ENCODE results near the gene FMNL1. TPM values are rescaled to one million over a fixed set of nuclear protein-coding genes. Genes with fewer than 3 reads are reported as not detected.

Gene FMNL1
- total RNA-seq, 2 donors from 2014 or later: 16.6 to 18.6 TPM

DNA sequence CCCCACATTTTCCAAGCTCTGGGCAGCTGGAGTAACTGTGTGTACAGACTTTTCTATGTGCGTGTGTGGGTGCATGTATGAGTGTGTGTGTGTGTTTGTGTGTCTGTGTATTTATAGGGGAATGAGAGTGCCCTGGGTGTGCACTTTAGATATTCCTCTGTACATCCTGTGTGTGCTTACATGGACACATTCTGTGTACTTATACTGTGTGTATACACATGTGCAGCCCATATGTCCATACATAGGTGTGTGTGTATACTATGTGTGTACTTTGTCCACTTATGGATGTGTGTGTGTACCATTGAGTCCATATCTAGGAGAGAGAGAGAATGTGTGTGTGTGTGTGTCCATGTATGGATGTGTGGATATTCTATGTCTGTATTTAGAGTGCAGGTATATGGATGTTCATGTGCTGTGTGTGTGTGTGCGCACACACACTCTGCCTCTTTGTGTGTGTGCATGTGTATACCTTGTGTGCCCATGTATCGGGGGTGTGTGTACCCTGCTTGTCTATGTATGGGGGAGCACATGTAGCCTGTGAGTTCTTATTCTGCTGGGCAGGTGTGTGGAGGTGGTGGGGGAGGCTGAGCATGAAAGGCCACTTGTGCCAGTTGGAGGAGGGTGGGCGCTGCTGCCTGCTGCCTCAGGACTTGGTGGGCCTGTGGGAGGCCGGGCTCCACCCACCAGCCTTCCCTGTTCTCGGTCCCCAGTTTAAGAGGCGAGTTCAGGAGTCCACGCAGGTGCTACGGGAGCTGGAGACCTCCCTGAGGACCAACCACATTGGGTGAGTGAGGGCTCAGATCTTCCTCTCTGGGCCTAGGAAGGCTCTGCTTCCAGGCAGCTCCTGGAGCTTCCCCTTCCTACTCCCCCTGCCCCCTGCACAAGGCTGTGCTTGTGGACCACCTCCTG, 11.1 kb downstream of the FMNL1 start:
- ATAC-seq (no peak), DNase-seq (no peak)
- intact Hi-C loops (cut with DNase I): no loop called here

DNA sequence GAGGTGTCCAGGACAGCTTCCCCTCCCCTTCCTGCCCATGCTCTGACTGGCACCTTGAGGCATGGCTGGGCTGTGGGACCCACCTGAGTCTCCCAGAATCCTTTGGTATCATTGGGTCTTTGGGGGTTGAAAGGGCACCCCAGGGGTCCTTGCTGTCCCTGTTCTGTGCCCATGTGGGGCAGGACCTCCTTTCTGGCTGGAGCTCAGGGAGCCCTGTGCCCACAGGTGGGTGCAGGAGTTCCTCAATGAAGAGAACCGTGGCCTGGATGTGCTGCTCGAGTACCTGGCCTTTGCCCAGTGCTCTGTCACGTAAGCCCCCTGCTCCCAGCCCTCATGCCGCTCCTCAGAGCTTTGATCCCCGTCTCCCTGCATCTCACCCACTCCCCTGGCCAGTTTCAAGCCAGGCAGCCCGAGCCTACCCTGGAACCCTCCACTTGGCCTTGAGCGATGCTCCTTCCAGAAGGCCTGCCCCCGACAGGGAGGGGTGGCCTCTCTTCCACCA, 11.8 kb downstream of the FMNL1 start:
- ATAC-seq (no peak), DNase-seq (no peak)
- intact Hi-C loops (cut with DNase I): no loop called here

DNA sequence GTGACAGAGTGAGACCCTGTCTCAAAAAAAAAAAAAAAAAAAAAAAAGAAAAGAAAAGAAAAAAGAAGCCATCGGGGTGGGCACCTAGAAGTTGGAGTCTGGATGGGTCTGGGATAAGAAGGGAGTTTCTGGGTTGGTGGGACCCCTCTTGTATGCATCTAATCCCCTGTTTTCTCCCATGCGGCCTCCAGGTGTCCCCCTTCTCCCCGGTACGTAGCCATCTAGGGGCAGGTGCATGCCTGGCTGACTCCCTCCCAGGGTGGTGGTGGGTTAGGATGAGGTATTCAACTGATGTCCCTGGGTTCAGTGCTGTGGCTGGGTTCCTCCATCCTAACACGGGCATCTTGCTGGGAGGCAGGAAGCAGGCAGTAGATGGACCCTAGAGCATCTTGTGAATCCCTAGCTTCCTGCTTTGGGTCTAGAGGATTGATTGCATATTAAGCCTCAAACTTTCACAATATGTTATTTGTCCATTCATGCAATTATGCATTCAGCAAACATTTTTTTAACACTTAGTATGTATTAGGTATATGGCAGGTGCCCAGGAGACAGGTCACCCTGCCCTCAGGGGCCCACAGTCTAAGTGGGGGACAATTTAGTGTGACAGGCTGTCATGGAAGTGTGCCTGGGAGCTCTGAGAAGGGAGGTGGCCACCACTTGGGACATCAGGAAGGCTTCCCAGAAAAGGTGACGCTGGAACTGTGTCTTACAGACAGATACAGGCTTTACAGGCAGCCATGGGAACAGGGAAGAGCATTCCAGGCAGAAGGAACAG, 13.1 kb downstream of the FMNL1 start:
- intact Hi-C loops (cut with DNase I): no loop called here
- DNase-seq (no peak), ATAC-seq (no peak)

DNA sequence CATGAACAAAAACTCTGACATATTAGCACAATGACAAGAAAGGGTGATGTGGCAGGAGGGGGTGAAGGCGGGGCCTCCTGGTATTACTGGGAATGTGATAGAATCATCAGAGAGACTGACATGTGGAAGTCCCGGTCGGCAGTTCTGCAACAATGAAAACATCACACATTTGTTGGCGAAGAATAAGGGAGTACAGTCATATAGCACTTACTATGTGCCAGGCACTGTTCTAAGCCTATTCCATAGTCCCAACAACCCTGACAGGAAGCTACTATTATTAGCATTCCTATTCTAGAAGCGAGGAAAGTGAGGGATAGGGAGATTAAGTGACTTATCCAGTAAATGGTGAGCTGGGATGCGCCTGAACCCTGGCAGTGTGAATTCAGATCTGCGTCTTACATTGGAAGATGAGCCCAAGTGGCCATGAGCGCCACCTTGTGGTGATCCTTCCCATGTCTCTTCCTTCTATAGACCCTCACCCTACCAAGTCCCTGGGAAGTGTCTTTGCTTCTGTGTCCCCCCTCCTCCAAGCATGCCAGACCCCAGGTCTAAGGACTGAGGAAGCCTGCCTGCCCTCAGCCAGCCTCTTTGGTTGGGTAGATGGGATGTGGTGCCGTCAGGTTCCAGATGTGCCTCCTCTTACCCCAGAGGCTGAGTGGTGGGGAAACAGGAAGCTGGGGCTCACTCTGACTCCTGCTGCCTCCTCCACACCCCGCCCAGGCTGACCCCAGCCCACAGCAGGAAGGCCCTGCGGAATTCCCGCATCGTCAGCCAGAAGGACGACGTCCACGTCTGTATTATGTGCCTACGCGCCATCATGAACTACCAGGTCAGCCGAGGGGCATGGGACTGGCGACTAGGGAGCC, 14.0 kb downstream of the FMNL1 start:
- intact Hi-C loops (cut with DNase I): no loop called here
- peak; percentile 86 for DNase-seq

DNA sequence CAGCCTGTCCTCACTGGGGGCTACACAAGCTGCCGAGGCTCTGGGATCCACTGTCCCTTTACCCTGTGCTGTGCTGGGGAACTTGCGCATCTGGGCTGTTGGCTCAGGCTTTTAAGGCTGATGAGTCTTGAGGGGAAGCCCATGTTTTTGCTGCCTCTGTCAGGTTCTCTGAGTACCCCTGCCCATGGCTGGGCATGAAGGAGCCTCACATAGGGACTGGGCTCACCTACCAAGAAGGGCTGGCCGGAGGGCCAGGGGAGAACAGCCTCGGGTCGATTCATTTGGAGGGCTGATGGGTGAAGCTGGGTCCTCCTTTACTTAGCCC, 14.6 kb downstream of the FMNL1 start:
- ATAC-seq: no peak
- intact Hi-C loops (cut with DNase I): no loop called here
- DNase-seq: no peak

More for the DNA sequence above, 14.0 kb downstream of the FMNL1 start:
- peak; percentile 39 to 53 for ATAC-seq

DNA sequence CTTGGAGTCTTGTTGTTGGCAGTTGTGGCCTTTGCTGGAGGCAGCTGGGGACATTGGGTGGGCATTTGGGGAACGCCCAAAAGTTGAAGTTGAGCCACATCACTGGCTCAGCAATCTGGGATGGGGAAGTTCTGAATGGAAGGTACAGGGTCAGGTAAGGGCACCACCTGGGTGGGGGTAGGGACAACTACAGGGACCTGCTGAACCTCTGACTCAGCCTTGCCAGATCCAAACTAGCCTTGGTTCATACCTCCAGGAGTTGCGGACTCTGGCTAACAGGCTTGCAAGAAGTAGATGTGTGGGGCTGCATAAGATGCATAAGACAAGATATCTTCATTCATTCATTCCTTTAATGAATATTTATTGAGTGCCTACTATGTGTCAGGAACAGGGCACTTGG, 16.0 kb downstream of the FMNL1 start:
- ATAC-seq (no peak), DNase-seq (no peak)

DNA sequence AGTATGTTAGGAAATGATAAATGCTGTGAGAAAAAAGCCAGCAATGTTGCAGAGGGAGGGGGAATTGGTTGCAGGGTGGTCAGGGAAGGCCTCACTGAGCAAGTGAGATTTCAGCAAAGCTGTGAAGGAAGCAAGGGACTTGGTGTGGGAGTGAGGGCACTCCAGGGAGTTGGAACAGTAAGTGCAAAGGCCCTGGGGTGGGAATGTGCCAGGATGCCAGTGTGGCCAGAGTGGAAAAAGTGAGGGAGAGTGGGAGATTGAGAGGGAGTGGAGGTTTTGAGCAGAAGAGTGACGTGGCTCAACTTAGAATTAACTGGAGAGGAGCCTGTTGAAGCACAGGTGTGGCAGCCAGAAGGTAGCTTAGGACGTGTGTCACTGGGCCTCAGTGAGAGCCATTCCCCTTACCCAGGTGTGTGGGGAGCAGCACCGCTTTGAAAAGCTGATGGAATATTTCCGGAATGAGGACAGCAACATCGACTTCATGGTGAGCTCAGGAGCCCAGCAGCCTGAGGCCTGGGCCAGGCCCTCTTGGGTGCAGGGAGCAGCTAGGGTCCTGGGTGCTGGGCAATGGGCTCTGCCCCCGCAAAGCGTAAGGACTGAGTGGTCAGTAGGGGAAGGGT, 16.6 kb downstream of the FMNL1 start:
- intact Hi-C loops (cut with DNase I): no loop called here
- no peak for DNase-seq
- no peak for ATAC-seq

More for the DNA sequence above, 16.0 kb downstream of the FMNL1 start:
- intact Hi-C loops (cut with DNase I): no loop called here

DNA sequence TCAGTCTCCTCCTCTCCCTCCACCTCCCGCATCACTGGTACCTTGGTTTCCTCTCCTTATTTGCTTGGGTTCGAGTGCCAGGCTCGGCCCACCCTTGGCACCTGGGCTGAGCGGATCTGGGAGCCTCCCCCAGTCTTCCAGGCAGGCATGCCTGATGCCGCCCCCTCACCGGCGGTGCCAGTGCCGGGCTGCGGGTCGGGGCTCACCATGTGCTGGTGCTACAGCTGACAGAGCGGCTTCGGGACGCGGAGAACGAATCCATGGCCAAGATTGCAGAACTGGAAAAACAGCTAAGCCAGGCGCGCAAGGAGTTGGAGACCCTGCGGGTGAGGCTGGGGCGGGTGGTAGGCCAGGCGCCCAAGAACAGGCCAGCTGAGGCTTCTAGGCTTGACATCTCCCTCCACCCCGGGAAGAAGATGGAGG, 19.2 kb downstream of the FMNL1 start:
- ATAC-seq (peak in 1 of 2 donors; percentile 5), DNase-seq (no peak)
- intact Hi-C loops (cut with DNase I): loop anchor here in 1 of 2 donors (10.0 kb wide), 1 partner anchor 144 kb away; no protein-coding TSS in a partner anchor

DNA sequence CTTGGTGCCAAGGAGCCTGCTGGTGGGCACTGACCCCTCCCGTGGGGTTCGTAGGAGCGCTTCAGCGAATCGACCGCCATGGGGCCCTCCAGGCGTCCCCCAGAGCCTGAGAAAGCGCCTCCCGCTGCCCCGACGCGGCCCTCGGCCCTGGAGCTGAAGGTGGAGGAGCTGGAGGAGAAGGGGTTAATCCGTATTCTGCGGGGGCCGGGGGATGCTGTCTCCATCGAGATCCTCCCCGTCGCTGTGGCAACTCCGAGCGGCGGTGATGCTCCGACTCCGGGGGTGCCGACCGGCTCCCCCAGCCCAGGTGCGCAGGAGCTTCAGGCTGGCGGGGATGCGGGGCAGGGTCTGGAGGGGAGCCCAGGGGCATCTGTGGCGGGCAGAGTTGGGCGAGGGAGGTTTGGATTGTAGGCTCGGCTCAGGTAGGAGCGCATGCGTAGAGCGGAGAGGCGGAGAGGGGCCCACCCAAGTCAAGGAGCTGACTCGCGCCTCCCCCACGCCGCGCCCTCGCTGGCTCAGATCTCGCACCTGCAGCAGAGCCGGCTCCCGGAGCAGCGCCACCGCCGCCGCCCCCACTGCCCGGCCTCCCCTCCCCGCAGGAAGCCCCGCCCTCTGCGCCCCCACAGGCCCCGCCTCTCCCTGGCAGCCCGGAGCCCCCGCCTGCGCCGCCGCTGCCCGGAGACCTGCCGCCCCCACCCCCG, 19.8 kb downstream of the FMNL1 start:
- intact Hi-C loops (cut with DNase I): loop anchor here in 1 of 2 donors (10.0 kb wide), 1 partner anchor 143 kb away; no protein-coding TSS in a partner anchor
- DNase-seq (no peak), ATAC-seq (peak; percentile 49 to 61)

DNA sequence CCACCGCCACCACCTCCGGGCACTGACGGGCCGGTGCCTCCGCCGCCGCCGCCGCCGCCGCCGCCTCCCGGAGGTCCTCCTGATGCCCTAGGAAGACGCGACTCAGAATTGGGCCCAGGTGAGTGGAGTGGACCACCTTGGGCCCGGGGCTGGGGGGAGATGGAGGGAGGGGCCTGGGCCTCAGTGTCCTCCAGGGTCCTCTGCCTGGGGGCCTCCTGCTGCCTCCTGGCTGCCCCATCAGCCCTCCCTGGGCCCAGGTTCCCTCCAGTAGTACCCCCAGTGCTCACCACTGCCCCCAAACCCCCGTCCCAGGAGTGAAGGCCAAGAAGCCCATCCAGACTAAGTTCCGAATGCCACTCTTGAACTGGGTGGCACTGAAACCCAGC, 20.3 kb downstream of the FMNL1 start:
- intact Hi-C loops (cut with DNase I): loop anchor here in 1 of 2 donors (10.0 kb wide), 1 partner anchor 143 kb away; no protein-coding TSS in a partner anchor
- ATAC-seq (no peak), DNase-seq (no peak)

DNA sequence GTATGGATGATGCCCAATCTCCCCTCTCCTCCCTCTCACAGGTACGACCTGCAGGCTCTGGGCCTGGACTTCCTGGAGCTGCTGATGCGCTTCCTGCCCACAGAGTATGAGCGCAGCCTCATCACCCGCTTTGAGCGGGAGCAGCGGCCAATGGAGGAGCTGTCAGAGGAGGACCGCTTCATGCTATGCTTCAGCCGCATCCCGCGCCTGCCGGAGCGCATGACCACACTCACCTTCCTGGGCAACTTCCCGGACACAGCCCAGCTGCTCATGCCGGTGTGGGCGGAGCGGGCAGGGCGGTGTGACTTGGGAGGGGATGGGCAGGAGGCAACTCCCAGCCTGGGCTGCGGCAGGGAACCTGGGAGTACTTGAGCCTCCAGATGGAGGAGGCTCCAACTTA, 22.1 kb downstream of the FMNL1 start:
- ATAC-seq (peak in 1 of 2 donors; percentile 5), DNase-seq (no peak)
- intact Hi-C loops (cut with DNase I): loop anchor here in 1 of 2 donors (10.0 kb wide), 1 partner anchor 141 kb away; no protein-coding TSS in a partner anchor

DNA sequence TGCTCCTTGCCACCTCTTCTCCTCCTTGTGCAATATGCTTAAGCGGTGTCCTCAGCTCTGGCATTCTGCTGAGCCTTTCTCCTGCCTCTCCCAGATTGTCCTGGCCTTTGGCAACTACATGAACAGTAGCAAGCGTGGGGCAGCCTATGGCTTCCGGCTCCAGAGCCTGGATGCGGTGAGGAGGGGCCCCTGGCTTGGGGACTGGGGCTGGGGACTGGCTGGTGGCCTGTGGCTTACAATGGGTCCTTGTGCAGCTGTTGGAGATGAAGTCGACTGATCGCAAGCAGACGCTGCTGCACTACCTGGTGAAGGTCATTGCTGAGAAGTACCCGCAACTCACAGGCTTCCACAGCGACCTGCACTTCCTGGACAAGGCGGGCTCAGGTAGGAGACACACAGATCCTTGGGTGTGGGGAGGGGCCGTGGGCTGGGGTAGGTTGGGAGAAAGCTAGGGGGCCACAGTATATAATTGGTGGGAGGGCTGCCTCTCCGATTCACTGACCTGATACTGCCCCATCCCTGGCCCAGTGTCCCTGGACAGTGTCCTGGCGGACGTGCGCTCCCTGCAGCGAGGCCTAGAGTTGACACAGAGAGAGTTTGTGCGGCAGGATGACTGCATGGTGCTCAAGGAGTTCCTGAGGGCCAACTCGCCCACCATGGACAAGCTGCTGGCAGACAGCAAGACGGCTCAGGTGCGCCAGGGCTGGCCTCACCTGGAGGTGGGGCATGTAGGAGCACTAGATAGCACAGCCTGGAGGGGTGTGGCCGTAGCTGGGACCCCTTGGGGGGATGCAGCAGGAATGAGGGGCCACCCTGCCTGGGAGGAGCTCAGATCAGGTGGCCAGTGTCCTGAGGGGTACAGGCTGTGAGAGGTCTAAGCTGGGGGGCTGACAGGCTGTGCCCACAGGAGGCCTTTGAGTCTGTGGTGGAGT, 23.3 kb downstream of the FMNL1 start:
- no peak for DNase-seq
- ATAC-seq: no peak
- intact Hi-C loops (cut with DNase I): loop anchor here in 1 of 2 donors (10.0 kb wide), 1 partner anchor 140 kb away; no protein-coding TSS in a partner anchor

DNA sequence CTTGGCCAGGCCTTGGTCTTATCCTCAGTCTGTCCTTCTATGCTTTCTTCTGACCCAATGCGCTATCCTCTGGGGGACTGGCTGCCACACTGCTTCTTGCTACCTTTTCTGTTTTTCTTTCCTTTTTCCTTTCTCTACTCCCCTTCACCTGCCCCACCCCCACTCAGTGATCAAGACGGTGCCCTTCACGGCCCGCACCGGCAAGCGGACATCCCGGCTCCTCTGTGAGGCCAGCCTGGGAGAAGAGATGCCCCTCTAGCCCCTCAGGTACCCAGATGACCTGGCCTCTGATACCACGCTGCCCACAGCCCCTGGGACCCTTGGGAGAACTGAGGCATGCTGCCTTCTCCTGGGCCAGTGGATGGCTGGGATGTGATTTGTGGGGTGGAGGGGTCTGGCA, 24.7 kb downstream of the FMNL1 start:
- DNase-seq (no peak), ATAC-seq (no peak)
- intact Hi-C loops (cut with DNase I): loop anchor here in 1 of 2 donors (10.0 kb wide), 1 partner anchor 138 kb away; no protein-coding TSS in a partner anchor

DNA sequence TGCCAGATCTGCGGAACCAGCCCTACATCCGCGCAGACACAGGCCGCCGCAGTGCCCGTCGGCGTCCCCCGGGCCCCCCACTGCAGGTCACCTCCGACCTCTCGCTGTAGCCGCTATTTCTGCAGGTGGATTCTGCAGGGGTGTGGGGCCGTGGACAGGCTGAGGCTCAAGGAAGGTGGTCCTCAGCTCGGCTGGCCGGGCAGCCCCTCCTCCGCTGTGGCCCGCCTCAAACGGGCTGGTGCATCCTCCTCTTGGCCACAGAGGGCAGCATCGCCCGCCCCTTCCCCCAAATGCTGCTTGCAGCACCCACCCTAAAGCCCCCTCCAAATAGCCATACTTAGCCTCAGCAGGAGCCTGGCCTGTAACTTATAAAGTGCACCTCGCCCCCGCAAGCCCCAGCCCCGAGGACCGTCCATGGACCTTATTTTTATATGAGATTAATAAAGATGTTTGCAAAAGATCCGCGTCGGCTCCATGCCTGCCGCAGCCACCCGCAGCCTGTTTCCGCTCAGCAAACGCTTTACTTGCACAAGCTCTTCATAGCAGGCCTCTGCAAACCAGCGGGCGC, 25.3 kb downstream of the FMNL1 start:
- DNase-seq (no peak), ATAC-seq (peak; percentile 26 to 29)
- intact Hi-C loops (cut with DNase I): loop anchor here in 1 of 2 donors (10.0 kb wide), 1 partner anchor 138 kb away; no protein-coding TSS in a partner anchor

DNA sequence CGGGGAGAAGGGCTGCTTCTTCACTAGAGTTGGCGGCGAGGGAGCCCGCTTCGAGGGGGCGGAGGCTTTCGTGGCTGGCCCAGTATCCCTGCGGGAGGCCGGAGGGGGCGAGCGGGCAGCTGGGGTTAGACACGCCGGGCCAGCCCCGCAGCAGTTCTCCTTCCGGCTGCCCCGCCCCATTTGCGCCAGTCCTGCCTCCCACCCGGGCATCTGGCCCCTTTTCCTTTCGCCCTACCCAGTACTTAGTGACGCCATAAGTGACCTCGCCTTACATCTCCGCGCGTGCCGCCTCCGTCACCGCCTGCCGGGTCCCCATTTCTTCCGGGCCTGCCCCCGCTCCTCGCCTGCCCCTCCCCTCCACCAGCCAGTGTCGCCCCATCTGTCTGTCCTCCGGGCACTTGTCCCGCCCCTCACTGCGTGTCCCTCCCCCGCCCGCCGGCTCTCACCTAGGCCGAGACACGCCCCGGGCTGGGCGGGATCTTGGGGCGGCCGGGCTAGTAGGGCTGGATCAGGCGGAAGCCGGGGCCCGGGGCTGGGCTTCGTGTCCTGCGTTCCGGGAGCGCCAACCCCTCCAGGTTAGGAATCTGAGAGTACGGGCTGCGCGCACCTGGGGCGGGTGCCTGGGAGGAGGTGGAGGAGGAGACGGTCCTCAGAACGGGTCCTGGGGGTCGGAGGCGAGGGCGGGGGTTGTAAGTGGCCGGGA, 25.9 kb downstream of the FMNL1 start:
- DNase-seq (peak; percentile 91), ATAC-seq (peak; percentile 90)
- intact Hi-C loops (cut with DNase I): loop anchor here in 1 of 2 donors (10.0 kb wide), 1 partner anchor 137 kb away; no protein-coding TSS in a partner anchor
